ENCODE data around the gene ZNF546.

DNA sequence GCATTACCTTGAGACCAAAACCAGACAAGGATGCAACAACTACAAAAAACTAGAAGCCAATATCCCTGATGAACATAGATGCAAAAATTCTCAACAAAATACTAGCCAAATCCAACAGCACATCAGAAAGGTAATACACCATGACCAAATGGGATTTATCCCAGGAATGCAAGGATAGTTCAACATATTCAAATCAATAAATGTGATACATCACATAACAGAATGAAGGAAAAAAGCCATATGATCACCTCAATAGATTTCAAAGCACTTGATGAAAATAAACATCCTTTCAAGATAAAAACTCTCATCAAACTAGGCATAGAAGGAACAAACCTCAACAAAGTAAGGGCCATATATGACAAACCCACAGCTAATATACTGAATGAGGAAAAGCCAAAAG is 10.2 kb upstream of the ZNF546 start:
- no peak for TF ChIP-seq RCOR1 (IDR thresholded peaks at IDR 0.05; ENCODE audit: low read depth, low read length)
- no peak for TF ChIP-seq POLR2A (IDR thresholded peaks at IDR 0.05; ENCODE audit: low read length)
- TF ChIP-seq, protein P1, sequence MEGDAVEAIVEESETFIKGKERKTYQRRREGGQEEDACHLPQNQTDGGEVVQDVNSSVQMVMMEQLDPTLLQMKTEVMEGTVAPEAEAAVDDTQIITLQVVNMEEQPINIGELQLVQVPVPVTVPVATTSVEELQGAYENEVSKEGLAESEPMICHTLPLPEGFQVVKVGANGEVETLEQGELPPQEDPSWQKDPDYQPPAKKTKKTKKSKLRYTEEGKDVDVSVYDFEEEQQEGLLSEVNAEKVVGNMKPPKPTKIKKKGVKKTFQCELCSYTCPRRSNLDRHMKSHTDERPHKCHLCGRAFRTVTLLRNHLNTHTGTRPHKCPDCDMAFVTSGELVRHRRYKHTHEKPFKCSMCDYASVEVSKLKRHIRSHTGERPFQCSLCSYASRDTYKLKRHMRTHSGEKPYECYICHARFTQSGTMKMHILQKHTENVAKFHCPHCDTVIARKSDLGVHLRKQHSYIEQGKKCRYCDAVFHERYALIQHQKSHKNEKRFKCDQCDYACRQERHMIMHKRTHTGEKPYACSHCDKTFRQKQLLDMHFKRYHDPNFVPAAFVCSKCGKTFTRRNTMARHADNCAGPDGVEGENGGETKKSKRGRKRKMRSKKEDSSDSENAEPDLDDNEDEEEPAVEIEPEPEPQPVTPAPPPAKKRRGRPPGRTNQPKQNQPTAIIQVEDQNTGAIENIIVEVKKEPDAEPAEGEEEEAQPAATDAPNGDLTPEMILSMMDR (IDR thresholded peaks at IDR 0.05), result no peak
- TF ChIP-seq, protein P2, sequence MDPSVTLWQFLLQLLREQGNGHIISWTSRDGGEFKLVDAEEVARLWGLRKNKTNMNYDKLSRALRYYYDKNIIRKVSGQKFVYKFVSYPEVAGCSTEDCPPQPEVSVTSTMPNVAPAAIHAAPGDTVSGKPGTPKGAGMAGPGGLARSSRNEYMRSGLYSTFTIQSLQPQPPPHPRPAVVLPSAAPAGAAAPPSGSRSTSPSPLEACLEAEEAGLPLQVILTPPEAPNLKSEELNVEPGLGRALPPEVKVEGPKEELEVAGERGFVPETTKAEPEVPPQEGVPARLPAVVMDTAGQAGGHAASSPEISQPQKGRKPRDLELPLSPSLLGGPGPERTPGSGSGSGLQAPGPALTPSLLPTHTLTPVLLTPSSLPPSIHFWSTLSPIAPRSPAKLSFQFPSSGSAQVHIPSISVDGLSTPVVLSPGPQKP (IDR thresholded peaks at IDR 0.05; ENCODE audit: low read depth, low read length), result no peak
- TF ChIP-seq MAZ (IDR thresholded peaks at IDR 0.05; ENCODE audit: borderline replicate concordance, low read depth, low read length), result no peak
- TF ChIP-seq, protein P3, sequence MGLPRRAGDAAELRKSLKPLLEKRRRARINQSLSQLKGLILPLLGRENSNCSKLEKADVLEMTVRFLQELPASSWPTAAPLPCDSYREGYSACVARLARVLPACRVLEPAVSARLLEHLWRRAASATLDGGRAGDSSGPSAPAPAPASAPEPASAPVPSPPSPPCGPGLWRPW (IDR thresholded peaks at IDR 0.05), result no peak
- TF ChIP-seq CBX8 (IDR thresholded peaks at IDR 0.05), result no peak
- TF ChIP-seq POLR2AphosphoS2 (conservative IDR thresholded peaks at IDR 0.05; ENCODE audit: low read length), result no peak
